Mesenteric fat pad (tissue), 1 donor: Measurements from ENCODE around the gene STRBP. TPM values are rescaled to one million over a fixed set of nuclear protein-coding genes. Genes with fewer than 3 reads are reported as not detected.
A peak's percentile ranks its signal among the peaks of the same experiment; 100 is the strongest.
"Not testable (repeated sequence)": the region's sequence is repeated elsewhere in the genome, so short reads cannot be mapped to it uniquely, and the experiment has no call there.

Experiments used
- DNase-seq: peaks from one replicate; pipeline ENCODE4 v3.0.0-alpha.2; 2020; ENCODE audit warnings: low spot score
- long read RNA-seq: library from polyadenylated mRNA; unstranded; transcript quantifications from one replicate; pipeline ENCODE4 v2.0.0, GENCODE V29; 2020
- total RNA-seq: library from RNA; stranded (reverse); fragmentation: NEBNext Ultra II Directional; extraction: Animal tissue kit (Norgen Biotek cat#: 25700); gene quantifications from one replicate; pipeline ENCODE4 v1.2.1, GENCODE V29; 2021
- donor health status: DM: yes; HTN: yes; CAD: no.

Gene STRBP
- total RNA-seq, result 8.7 TPM
- long read RNA-seq, partial matches to known transcripts, result 1 of 2 reads
- long read RNA-seq, other reads (novel, unspliced or antisense), result 1 of 2 reads

- DNase-seq, result peak; percentile 96
Observed at GRCh38 chr9:123268465-123269259, at the start of gene STRBP. STRBP (minus strand) TSS chr9:123268586; CDS start chr9:123184134, 84,452 bp downstream.

GRCh38 chr9:123316053-123316718, 47.8 kb upstream of the STRBP start:
- no peak for DNase-seq

- DNase-seq, result no peak
Observed at GRCh38 chr9:123315635-123316034, 47.2 kb upstream of the STRBP start.

- DNase-seq, result no peak
Observed at GRCh38 chr9:123314617-123315016, 46.2 kb upstream of the STRBP start.

GRCh38 chr9:123312306-123312877, 44.0 kb upstream of the STRBP start:
- no peak for DNase-seq

- DNase-seq, result no peak
Observed at GRCh38 chr9:123311250-123311752, 42.9 kb upstream of the STRBP start.

GRCh38 chr9:123310551-123311249, 42.3 kb upstream of the STRBP start:
- DNase-seq, result no peak

GRCh38 chr9:123309611-123310010, 41.2 kb upstream of the STRBP start:
- DNase-seq, result no peak

GRCh38 chr9:123305879-123306278, 37.5 kb upstream of the STRBP start:
- DNase-seq, result no peak

- no peak for DNase-seq
Observed at GRCh38 chr9:123304340-123304691, 35.9 kb upstream of the STRBP start.

- DNase-seq, result no peak
Observed at GRCh38 chr9:123302348-123303214, 34.2 kb upstream of the STRBP start.

- DNase-seq, result not testable (repeated sequence)
Observed at GRCh38 chr9:123301936-123302335, 33.5 kb upstream of the STRBP start.

GRCh38 chr9:123300554-123300953, 32.2 kb upstream of the STRBP start:
- no peak for DNase-seq

GRCh38 chr9:123299558-123300126, 31.3 kb upstream of the STRBP start:
- no peak for DNase-seq

- no peak for DNase-seq
Observed at GRCh38 chr9:123296174-123296573, 27.8 kb upstream of the STRBP start.

GRCh38 chr9:123291736-123292135, 23.4 kb upstream of the STRBP start:
- DNase-seq, result no peak

- DNase-seq, result no peak
Observed at GRCh38 chr9:123290764-123291163, 22.4 kb upstream of the STRBP start.

GRCh38 chr9:123287639-123288038, 19.3 kb upstream of the STRBP start:
- DNase-seq, result no peak

- DNase-seq, result no peak
Observed at GRCh38 chr9:123286324-123286723, 17.9 kb upstream of the STRBP start.

- no peak for DNase-seq
Observed at GRCh38 chr9:123284656-123285055, 16.3 kb upstream of the STRBP start.
